Stomach (tissue), 4 donors: ENCODE measurements around the gene APOM.

ENCODE experiments used
- EP300 ChIP-seq: sonication (generic); formaldehyde crosslinking; IDR thresholded peaks from one replicate; pipeline ENCODE4 v1.6.1; 2017; ENCODE audit warnings: antibody characterized with exemption
- POLR2A ChIP-seq, 4 donors: fragments of 450-650 bp; IDR thresholded peaks; one replicate each; pipeline ENCODE4 v1.6.1; 2016; ENCODE audit warnings: antibody characterized with exemption in 4 of 4, control low read depth in 2 of 4, mild to moderate bottlenecking in 1 of 4, moderate library complexity in 1 of 4
- TF ChIP-seq, protein P1 (sequence below), 7 experiments: fragments of 450-650 bp in 4 of 7; fragments of 200-600 bp in 3 of 7; sonication (generic) in 3 of 7; IDR thresholded peaks; one replicate each; pipeline ENCODE4 v1.5.1; 2016 to 2019; ENCODE audit warnings: antibody characterized with exemption in 7 of 7, control low read depth in 2 of 7, mild to moderate bottlenecking in 1 of 7

DNA sequence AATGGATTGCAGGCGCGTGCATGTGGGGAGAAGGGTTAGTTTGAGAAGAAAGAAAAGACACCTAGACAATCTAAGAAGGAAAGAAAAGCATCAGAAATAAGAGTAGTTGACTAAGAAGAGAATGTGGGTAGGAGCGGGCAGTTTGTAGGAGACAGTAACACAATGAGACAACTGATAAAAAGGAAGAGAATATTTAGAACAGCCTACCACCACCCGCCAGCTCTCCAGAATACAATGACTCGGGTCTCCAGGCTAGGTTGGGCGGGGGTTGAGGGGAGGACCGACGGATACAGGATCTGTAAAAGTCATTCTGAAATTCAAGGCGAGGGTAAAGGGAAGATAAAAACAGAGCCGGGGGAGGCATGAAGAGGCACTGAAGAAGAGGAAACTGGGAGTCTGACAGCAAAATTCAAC lies 46.7 kb downstream of the APOM start:
- TF ChIP-seq, protein P1, sequence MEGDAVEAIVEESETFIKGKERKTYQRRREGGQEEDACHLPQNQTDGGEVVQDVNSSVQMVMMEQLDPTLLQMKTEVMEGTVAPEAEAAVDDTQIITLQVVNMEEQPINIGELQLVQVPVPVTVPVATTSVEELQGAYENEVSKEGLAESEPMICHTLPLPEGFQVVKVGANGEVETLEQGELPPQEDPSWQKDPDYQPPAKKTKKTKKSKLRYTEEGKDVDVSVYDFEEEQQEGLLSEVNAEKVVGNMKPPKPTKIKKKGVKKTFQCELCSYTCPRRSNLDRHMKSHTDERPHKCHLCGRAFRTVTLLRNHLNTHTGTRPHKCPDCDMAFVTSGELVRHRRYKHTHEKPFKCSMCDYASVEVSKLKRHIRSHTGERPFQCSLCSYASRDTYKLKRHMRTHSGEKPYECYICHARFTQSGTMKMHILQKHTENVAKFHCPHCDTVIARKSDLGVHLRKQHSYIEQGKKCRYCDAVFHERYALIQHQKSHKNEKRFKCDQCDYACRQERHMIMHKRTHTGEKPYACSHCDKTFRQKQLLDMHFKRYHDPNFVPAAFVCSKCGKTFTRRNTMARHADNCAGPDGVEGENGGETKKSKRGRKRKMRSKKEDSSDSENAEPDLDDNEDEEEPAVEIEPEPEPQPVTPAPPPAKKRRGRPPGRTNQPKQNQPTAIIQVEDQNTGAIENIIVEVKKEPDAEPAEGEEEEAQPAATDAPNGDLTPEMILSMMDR (IDR thresholded peaks at IDR 0.05), result no peak
- TF ChIP-seq EP300 (no peak), POLR2A (IDR thresholded peaks at IDR 0.05) (no peak)
